ENCODE results near the gene TRAK2. TPM values are rescaled to one million over a fixed set of nuclear protein-coding genes. Genes with fewer than 3 reads are reported as not detected.
"Not testable (repeated sequence)": the region's sequence is repeated elsewhere in the genome, so short reads cannot be mapped to it uniquely, and the experiment has no call there.

Gene TRAK2
- polyA plus RNA-seq, 3 donors: 36.6 to 45.8 (median 41.5) TPM

- DNase-seq: not testable (repeated sequence)
Observed at GRCh38 chr2:201369318-201369717, 81.9 kb downstream of the TRAK2 start.

- DNase-seq: no peak
Observed at GRCh38 chr2:201366146-201366545, 85.1 kb downstream of the TRAK2 start.

GRCh38 chr2:201363857-201364560 is 87.2 kb downstream of the TRAK2 start:
- peak; percentile 19 for DNase-seq

- DNase-seq: no peak
Observed at GRCh38 chr2:201362396-201362795, 88.9 kb downstream of the TRAK2 start.

- no peak for DNase-seq
Observed at GRCh38 chr2:201361078-201361733, 90.1 kb downstream of the TRAK2 start.

GRCh38 chr2:201360256-201360655 is 91.0 kb downstream of the TRAK2 start:
- DNase-seq: no peak

- DNase-seq: no peak
Observed at GRCh38 chr2:201358684-201359083, 92.6 kb downstream of the TRAK2 start.

- DNase-seq: peak; percentile 91
Observed at GRCh38 chr2:201357221-201357620, 94.0 kb downstream of the TRAK2 start, which contains the start of gene FLACC1. Gene FLACC1, minus strand, starts transcription at chr2:201357345. Its CDS starts 5,941 bp downstream, at chr2:201351404.

GRCh38 chr2:201353116-201353515 is 98.1 kb downstream of the TRAK2 start:
- DNase-seq: no peak

- no peak for DNase-seq
Observed at GRCh38 chr2:201350879-201351278, 100.4 kb downstream of the TRAK2 start.

GRCh38 chr2:201349601-201350000 is 101.7 kb downstream of the TRAK2 start:
- no peak for DNase-seq

GRCh38 chr2:201348758-201349157 is 102.5 kb downstream of the TRAK2 start:
- no peak for DNase-seq

- DNase-seq: no peak
Observed at GRCh38 chr2:201347138-201347537, 104.1 kb downstream of the TRAK2 start.

GRCh38 chr2:201345625-201346213 is 105.5 kb downstream of the TRAK2 start:
- DNase-seq: no peak

GRCh38 chr2:201344663-201345366 is 106.4 kb downstream of the TRAK2 start:
- DNase-seq: no peak

- DNase-seq: no peak
Observed at GRCh38 chr2:201343559-201343958, 107.7 kb downstream of the TRAK2 start.

- DNase-seq: no peak
Observed at GRCh38 chr2:201342923-201343322, 108.3 kb downstream of the TRAK2 start.

GRCh38 chr2:201329409-201329808 is 121.8 kb downstream of the TRAK2 start:
- no peak for DNase-seq

- no peak for DNase-seq
Observed at GRCh38 chr2:201327678-201328077, 123.6 kb downstream of the TRAK2 start.

All from renal pelvis (tissue), 4 donors.